Measurements from ENCODE around the gene ZSCAN10.

Gene ZSCAN10

DNA sequence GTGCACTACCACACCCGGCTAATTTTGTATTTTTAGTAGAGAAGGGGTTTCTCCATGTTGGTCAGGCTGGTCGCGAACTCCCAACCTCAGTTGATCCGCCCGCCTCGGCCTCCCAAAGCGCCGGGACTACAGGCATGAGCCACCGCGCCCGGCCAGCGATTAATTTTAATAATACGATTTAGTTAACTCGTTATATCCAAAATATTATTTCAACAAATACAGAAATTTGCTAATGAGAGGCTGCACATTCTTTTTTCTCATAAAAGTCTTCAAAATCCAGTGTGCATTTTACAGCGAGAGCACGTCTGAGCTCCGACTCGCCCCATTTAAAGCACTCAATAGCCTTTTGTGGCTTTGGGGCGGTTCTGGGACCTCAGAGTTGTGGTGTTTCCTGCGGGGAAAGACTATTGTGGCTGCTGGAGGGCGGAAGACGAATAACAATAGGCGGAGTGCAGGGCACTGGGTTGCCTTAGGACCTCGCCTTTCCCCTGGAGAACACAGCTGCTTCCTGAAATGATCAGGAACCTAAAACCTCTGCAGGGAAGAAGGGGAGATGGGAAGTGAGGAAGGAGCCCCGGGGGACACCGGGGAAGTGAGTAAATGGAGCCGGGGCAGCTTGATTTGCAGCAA is 2.9 kb upstream of the ZSCAN10 start:
- TF ChIP-seq, protein P1, sequence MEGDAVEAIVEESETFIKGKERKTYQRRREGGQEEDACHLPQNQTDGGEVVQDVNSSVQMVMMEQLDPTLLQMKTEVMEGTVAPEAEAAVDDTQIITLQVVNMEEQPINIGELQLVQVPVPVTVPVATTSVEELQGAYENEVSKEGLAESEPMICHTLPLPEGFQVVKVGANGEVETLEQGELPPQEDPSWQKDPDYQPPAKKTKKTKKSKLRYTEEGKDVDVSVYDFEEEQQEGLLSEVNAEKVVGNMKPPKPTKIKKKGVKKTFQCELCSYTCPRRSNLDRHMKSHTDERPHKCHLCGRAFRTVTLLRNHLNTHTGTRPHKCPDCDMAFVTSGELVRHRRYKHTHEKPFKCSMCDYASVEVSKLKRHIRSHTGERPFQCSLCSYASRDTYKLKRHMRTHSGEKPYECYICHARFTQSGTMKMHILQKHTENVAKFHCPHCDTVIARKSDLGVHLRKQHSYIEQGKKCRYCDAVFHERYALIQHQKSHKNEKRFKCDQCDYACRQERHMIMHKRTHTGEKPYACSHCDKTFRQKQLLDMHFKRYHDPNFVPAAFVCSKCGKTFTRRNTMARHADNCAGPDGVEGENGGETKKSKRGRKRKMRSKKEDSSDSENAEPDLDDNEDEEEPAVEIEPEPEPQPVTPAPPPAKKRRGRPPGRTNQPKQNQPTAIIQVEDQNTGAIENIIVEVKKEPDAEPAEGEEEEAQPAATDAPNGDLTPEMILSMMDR (IDR thresholded peaks at IDR 0.05; ENCODE audit: insufficient read depth, low read depth, low read length, missing control alignments), result no peak
- H3K4me3 ChIP-seq (ENCODE audit: low read length), result no peak overlapping the region
- no peak for DNase-seq (ENCODE audit: low read depth)

- TF ChIP-seq, protein P1 (IDR thresholded peaks at IDR 0.05; ENCODE audit: insufficient read depth, low read depth, low read length, missing control alignments), result peak; percentile 61
- DNase-seq (ENCODE audit: low read depth), result peak; percentile 41
- no peak overlapping the region for H3K4me3 ChIP-seq (ENCODE audit: low read length)
These were observed 2.1 kb upstream of the ZSCAN10 start for GRCh38 chr16:3101018-3101840.

DNA sequence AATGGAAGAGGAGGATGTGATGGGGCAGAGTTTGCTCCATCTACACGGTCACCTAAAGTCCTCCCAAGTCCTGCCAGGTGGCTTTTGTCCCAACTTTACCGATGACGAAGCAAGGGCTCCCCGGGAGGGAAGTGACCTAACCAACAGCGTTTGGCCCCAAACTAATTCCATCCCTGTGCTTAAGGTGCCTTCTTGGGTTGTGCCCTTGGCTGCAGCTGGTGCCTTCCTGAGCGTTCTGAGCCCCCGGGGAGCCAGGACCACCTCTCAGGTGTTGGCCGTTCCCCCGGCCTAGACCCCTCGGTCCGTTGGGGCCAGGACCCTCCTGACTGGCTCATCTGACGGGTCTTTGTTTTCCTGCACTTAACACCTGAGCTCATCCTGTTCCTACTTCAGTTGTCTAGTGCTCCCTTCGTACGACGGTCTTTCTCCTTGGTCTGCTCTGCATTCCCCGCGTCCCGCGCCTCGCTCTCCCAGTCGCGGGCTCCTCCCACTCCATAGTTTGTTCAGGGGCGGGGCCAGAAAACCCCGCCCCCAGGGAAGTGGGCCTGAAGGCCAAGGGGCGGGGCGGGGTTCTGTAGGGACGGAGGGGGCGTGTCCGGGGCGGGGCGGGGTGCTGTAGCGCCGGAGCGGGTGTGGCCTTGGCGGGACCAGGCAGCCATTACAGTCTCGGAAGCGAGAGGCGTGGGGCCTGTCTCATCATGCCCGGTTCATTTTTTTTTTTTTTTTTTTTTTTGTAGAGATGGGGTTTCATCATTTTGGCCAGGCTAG is 822 bp upstream of the ZSCAN10 start:
- DNase-seq (ENCODE audit: low read depth), result peak; percentile 97
- H3K4me3 ChIP-seq (ENCODE audit: low read length), result peak overlapping the region; percentile 22
- TF ChIP-seq, protein P1 (IDR thresholded peaks at IDR 0.05; ENCODE audit: insufficient read depth, low read depth, low read length, missing control alignments), result no peak

DNA sequence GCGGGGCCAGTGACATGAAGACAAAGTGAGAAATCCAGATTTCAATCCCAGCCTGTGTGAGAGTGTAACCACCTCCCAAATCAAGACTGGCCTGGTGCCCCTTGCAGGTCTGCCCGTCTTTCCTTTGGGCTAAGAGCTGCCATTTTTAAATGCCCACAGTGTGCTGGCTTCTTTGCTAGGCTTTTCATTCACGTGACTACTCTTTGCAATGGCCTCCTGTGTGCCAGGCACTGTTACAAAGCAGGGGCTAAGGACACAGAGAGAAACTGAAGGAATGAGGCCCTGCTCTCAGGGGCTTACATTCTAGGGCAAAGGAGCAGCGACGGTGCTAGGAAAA is 269 bp upstream of the ZSCAN10 start:
- DNase-seq (ENCODE audit: low read depth), result no peak
- H3K4me3 ChIP-seq (ENCODE audit: low read length), result no peak overlapping the region
- TF ChIP-seq, protein P1 (IDR thresholded peaks at IDR 0.05; ENCODE audit: insufficient read depth, low read depth, low read length, missing control alignments), result no peak

DNA sequence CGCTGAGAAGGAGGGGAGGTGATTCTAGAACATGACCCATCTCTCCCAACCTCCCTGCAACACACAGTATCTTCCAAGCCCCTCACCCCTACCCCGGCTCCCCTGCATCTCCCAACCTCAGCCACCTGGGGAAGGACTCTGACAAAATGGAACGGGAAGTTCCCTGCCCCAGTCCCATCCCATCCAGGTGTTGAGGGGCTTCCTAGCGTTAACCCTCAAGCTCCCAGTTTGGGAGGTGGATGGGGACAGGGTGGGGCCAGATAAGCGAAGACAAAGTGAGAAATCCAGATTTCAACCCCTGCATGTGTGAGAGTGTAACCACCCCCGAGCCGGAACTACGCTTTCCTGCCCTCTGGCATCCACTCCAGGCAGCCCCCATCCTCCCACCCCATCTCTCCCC is 1.8 kb downstream of the ZSCAN10 start:
- TF ChIP-seq, protein P1 (IDR thresholded peaks at IDR 0.05; ENCODE audit: insufficient read depth, low read depth, low read length, missing control alignments), result no peak
- no peak overlapping the region for H3K4me3 ChIP-seq (ENCODE audit: low read length)
- no peak for DNase-seq (ENCODE audit: low read depth)

DNA sequence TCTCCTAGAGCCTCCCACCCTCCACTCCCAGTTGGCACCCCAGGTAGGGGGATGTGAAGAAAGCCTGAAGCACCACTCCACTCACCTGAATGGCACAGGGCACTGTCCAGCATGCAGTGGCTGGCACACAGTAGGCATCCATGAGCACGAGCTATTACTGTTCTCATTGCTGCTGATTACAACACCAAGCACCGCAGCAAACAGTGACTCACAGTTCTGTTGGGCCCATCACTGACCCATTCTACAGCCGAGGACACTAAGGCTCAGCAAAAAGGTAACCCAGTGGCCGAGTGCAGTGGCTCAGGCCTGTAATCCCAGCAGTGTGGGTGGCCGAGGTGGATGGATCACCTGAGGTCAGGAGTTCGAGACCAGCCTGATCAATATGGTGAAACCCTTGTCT is 2.7 kb downstream of the ZSCAN10 start:
- H3K4me3 ChIP-seq (ENCODE audit: low read length), result no peak overlapping the region
- TF ChIP-seq, protein P1 (IDR thresholded peaks at IDR 0.05; ENCODE audit: insufficient read depth, low read depth, low read length, missing control alignments), result no peak
- DNase-seq (ENCODE audit: low read depth), result peak; percentile 26

Data from epithelial cell of esophagus (primary cell).